OCI-LY3 (cell line): Measurements from ENCODE around the gene ASCL1.

Experiments used
- EZH2phosphoT487 ChIP-seq: fragments of 200-600 bp; shearing (Covaris generic); IDR thresholded peaks from 2 replicates; pipeline ENCODE4 v1.6.1; 2018; ENCODE audit warnings: antibody characterized with exemption, mixed run types, low read depth
- TF ChIP-seq, protein P1 (sequence below): fragments of 200-600, 300-600 bp; sonication (generic); IDR thresholded peaks from 2 replicates; pipeline ENCODE4 v1.5.1; 2014; ENCODE audit warnings: antibody characterized with exemption, low read length, low read depth

DNA sequence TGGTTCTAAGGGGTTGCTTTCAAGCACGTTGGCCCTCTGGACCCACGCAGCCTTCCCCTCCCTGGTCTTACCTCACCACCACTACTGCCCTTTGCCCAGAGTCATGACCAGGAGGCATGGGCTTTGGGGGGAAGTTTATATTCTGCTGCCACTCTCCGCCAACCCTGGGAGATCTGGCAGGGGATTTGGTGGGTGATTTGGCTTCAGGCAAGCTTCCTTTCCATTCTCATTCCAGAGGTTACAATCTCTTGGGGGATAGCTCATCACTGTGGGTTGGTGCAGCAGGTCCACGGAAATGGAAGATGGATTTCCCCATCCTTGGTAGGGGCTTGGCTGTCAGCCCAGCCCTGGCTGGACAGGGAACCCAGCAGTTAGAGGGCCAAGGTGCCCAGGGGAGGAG, 46.7 kb upstream of the ASCL1 start:
- TF ChIP-seq, protein P1, sequence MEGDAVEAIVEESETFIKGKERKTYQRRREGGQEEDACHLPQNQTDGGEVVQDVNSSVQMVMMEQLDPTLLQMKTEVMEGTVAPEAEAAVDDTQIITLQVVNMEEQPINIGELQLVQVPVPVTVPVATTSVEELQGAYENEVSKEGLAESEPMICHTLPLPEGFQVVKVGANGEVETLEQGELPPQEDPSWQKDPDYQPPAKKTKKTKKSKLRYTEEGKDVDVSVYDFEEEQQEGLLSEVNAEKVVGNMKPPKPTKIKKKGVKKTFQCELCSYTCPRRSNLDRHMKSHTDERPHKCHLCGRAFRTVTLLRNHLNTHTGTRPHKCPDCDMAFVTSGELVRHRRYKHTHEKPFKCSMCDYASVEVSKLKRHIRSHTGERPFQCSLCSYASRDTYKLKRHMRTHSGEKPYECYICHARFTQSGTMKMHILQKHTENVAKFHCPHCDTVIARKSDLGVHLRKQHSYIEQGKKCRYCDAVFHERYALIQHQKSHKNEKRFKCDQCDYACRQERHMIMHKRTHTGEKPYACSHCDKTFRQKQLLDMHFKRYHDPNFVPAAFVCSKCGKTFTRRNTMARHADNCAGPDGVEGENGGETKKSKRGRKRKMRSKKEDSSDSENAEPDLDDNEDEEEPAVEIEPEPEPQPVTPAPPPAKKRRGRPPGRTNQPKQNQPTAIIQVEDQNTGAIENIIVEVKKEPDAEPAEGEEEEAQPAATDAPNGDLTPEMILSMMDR = no peak
- no peak for TF ChIP-seq EZH2phosphoT487
